ENCODE data around the gene MTA1. TPM values are rescaled to one million over a fixed set of nuclear protein-coding genes. Genes with fewer than 3 reads are reported as not detected.

Gene MTA1
- total RNA-seq, 4 donors from 2014 or later: 34.3 to 75.0 (median 49.2) TPM

DNA sequence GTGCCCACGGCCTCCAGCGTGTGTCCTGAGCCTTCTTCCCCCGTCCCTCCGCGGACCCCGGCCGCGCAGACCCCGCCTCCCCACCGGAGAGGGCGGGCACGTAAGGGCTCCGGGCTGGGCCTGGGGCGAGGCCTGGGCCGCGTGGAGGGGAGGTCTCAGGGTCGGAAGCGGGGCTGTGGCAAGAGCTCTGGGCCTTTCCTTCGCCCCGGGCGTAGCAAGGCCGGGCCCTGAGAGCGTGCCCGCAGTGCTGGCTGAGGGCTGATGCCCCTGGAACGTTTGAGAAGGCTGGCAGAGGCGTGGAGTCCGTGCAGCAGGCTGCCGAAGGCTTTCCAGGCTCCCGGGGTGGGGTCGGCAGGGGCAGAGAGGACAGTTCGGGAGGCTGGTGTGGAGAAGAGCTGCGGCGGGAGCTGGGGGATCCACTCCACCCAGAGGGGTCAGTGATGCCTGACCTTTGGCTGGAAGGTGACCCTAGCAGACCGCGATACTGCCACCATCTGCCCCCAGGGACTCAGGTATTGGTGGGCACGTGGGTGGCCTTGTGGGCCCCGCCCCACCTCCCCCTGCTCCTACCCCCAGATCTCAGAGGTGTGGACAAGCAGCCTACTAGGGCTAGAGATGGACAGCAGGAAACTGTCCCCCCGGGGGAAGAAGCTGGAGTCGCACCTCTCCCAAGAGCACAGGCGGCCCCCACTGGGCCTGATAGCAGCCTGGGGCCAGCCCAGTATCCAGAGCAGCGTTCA, 20.7 kb upstream of the MTA1 start:
- TF ChIP-seq, protein P1, sequence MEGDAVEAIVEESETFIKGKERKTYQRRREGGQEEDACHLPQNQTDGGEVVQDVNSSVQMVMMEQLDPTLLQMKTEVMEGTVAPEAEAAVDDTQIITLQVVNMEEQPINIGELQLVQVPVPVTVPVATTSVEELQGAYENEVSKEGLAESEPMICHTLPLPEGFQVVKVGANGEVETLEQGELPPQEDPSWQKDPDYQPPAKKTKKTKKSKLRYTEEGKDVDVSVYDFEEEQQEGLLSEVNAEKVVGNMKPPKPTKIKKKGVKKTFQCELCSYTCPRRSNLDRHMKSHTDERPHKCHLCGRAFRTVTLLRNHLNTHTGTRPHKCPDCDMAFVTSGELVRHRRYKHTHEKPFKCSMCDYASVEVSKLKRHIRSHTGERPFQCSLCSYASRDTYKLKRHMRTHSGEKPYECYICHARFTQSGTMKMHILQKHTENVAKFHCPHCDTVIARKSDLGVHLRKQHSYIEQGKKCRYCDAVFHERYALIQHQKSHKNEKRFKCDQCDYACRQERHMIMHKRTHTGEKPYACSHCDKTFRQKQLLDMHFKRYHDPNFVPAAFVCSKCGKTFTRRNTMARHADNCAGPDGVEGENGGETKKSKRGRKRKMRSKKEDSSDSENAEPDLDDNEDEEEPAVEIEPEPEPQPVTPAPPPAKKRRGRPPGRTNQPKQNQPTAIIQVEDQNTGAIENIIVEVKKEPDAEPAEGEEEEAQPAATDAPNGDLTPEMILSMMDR (IDR thresholded peaks at IDR 0.05; ENCODE audit: low read depth): no peak

DNA sequence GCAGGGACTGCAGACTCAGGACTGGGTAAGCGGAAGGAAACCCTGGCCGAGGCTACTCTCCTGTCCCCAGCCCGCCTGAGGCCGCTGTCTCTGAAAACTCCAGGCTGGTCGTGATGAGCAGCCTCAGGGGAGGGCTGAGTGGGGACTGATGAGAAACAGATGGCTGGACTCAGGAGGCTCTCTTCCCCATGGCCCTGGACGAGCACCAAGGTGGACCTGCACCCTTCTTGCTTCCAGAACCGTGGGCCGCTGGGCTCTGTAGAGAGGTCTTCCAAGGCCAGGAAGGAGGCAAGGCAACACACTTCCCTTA, 20.2 kb upstream of the MTA1 start:
- TF ChIP-seq, protein P1 (IDR thresholded peaks at IDR 0.05; ENCODE audit: low read depth): no peak

DNA sequence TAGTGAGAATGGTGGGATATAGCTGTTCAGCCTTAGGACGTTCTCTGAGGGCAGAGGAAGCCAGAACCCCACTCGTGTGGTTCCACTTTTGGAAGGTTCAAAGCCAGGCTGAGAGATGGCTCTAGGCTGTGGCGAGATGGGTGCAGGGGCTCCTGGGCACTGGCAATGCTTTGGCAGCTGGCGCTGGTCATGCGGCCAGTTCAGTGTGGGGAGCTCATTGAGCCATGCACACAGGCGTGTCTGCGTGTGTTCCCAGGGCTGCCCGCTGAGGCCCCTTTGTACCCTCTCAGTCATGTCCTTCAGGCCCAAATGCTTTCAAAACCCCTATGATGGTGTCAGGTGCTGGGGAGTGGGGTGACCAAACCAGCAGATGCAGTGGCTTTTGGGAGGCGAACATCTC, 19.6 kb upstream of the MTA1 start:
- TF ChIP-seq, protein P1 (IDR thresholded peaks at IDR 0.05; ENCODE audit: low read depth): no peak

DNA sequence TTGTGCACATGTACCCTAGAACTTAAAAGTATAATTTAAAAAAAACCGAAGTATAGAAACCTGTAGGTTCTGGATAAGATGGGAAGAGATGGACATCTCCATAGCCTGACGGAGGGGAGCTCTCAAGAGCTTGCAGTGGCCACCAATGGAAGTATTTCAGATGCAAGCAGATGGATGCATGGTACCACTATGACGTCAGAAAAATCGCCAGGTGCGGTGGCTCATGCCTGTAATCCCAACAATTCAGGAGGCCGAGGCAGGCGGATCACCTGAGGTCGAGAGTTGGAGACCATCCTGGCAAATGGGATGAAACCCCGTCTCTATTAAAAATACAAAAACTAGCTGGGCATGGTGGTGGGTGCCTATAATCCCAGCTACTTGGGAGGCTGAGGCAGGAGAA, 17.9 kb upstream of the MTA1 start:
- TF ChIP-seq, protein P1 (IDR thresholded peaks at IDR 0.05; ENCODE audit: low read depth): no peak

DNA sequence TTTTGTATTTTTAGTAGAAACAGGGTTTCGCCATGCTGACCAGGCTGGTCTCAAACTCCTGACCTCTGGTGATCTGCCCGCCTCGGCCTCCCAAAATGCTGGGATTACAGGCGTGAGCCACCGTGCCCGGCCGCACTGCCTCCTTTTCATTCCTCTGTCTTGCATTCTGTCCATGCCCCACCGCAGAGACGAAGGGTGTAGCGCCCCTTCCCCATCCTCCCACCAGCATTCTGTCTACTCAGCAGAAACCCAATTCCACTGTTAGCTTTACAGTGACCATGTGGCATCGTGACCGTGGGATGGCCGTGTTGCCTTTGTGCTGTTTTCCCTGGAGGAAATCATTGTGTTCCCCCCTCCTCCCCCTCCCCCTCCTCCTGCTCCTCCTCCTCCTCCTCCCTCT, 11.0 kb upstream of the MTA1 start:
- TF ChIP-seq, protein P1 (IDR thresholded peaks at IDR 0.05; ENCODE audit: low read depth): no peak

DNA sequence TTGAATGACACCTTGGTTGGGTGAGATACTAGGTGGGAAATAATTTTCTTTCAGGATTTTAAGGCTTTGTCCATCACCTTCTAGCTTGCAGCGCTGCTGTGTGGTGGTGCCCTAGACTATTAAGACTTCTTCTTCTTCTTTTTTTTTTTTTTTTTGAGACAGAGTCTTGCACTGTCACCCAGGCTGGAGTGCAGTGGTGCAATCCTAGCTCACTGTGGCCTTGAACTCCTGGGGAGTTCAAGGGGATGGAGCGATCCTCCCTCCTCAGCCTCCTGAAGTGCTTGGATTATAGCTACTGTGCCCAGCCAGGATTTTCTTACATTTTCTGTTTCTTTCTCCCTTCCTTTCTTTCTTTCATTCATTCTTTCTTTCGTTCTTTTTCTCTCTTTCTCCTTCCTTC, 10.3 kb upstream of the MTA1 start:
- TF ChIP-seq, protein P1 (IDR thresholded peaks at IDR 0.05; ENCODE audit: low read depth): no peak

DNA sequence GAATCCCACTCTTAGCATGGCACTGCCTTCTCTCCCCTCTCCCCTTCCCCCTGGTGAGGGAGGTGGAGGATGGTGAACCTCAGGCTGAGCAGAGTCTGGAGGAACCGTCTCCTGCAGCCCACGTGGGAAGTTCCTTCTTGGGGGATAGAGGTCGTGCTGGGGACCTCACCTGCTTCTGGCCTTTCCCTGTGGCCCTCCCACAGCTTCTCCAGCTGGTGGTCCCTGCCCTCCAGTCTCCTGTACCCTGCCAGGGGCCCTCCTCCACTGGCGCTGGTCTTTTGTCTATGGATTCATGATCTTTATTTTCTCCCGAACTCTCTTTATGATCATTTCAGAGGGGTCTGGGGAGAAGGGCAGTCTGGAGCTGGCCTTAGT, 9.0 kb upstream of the MTA1 start:
- TF ChIP-seq, protein P1 (IDR thresholded peaks at IDR 0.05; ENCODE audit: low read depth): no peak

Data from subcutaneous adipose tissue (tissue), 4 donors.